ENCODE data around the gene ITGAD.

GRCh38 chr16:31360251-31360650 is 32.9 kb upstream of the ITGAD start:
- TF ChIP-seq ZNF274 (IDR thresholded peaks at IDR 0.05; ENCODE audit: low read depth, low read length): no peak
- TF ChIP-seq YY1 (IDR thresholded peaks at IDR 0.05; ENCODE audit: insufficient read depth, insufficient read length): no peak
- no peak for TF ChIP-seq SUZ12 (IDR thresholded peaks at IDR 0.05; ENCODE audit: extremely low read depth, insufficient read depth, insufficient read length)

Data from NT2/D1 (cell line).